ENCODE results near the gene C16orf89.

Gene C16orf89

DNA sequence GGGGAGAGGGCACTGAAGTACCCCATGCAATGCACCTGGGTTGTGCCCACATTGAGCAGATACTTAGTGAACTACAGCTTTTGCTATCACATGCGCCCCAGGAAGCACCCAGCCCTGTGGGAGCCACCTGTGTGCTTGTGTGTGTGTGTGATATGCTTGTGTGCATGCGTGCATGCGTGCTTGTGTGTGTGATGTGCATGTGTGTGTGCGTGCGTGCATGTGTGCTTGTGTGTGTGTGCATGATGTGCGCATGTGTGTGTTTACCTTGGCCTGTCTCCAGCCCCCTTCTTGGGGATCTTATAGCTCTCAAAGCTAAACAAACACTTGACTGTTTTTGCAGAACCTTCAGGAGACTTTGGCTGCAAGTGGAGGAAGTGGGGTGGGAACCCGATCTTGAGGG is 841 bp downstream of the C16orf89 start:
- in situ Hi-C loops (cut with MboI; ENCODE audit: low pct_unique_long_range_greater_than_20kb, low sequenced_read_pairs, unreplicated experiment) = loop anchor here (25.0 kb wide), 1 partner anchor 328 kb away; the partner anchor contains the start of genes ANKS3 and DNAAF8
- no peak for TF ChIP-seq CTCF (IDR thresholded peaks at IDR 0.05; ENCODE audit: extremely low read depth, insufficient read depth, missing control alignments)
- no peak for DNase-seq (ENCODE audit: low spot score)

GRCh38 chr16:5062790-5063765 is 2.7 kb downstream of the C16orf89 start:
- no peak for TF ChIP-seq CTCF (IDR thresholded peaks at IDR 0.05; ENCODE audit: extremely low read depth, insufficient read depth, missing control alignments)
- no peak for DNase-seq (ENCODE audit: low spot score)
- in situ Hi-C loops (cut with MboI; ENCODE audit: low pct_unique_long_range_greater_than_20kb, low sequenced_read_pairs, unreplicated experiment) = loop anchor here (25.0 kb wide), 1 partner anchor 326 kb away; the partner anchor contains the start of genes ANKS3 and DNAAF8

DNA sequence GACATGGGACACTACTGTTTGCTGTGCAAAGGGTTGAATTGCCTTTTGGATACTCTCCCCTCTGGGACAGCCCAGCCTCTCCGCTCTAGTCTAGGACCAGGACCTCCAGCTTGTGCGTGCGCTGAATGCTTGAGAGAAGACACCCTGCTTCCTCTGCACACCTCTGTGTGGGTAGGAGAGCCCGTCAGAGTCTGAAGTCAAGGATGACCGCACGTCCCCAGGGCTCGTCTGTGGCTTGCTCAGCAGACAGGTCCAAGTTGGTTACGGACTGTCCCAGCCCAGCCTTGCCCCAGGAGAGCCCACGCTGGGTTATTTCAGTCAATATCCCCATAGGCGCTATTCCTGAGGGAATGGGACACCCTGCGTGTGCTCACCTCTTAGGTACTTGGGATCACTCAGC is 3.7 kb downstream of the C16orf89 start:
- no peak for TF ChIP-seq CTCF (IDR thresholded peaks at IDR 0.05; ENCODE audit: extremely low read depth, insufficient read depth, missing control alignments)
- in situ Hi-C loops (cut with MboI; ENCODE audit: low pct_unique_long_range_greater_than_20kb, low sequenced_read_pairs, unreplicated experiment) = loop anchor here (25.0 kb wide), 1 partner anchor 325 kb away; the partner anchor contains the start of genes ANKS3 and DNAAF8
- DNase-seq (ENCODE audit: low spot score) = no peak

DNA sequence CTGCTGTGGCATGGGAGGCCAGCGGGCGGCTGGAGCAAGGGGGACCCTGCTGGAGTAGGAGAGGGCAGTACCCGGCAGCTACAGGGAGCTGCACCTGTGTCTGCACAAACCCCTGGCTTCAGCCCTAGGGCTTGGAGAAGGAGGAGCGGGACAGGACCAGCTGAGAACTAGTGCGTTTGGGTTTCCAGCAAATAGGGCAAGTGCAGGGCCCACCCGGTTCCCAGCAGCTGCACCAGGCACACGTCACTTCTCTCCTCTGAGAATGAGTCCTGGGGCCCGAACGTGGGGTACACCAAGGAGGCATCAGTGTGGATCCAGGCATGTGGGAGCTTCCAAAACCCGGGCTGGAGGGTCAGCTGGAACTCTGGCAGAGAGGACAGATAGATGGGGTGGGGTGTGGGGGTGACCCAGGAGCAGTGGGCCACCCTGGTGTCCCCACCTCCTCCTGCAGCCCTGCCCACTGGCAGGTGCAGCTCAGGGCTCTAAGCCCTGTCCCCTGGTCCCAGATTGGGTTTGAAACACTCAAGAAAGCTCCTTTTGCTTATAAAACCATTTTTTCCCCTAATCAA is 5.6 kb downstream of the C16orf89 start:
- TF ChIP-seq CTCF (IDR thresholded peaks at IDR 0.05; ENCODE audit: extremely low read depth, insufficient read depth, missing control alignments) = no peak
- in situ Hi-C loops (cut with MboI; ENCODE audit: low pct_unique_long_range_greater_than_20kb, low sequenced_read_pairs, unreplicated experiment) = loop anchor here (25.0 kb wide), 1 partner anchor 323 kb away; the partner anchor contains the start of genes ANKS3 and DNAAF8
- no peak for DNase-seq (ENCODE audit: low spot score)

DNA sequence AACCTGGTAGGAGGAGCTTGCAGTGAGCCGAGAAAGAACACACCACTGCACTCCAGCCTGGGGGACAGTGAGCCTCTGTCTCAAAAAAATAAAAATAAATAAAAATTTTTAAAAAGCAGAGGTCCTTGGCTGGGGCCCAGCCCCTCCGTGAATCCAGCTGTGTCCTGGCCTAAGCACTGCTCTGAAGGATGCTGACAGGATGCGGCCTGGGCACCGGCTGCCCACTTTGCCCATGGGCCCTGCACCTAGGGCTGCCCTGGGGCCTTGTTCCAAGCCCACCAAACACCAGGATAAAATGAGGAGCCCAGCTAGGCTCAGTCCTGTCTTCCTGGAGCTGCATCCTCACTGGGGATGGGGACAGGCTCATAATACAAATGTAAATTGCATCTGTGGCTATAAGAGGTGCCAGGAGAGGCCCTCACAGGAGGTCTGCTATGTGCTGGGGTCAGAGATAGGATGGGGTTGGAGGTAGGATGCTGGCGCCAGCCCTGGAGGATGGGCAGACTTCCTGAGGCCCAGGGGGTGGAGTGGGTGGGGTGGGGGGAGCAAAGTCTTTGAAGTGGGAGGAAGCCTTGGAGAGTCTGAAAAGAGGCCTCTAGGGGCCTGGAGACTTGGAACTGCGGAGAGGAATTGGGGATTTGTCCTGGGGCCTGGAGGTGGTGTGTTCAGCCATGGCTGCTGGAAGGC is 6.2 kb downstream of the C16orf89 start:
- in situ Hi-C loops (cut with MboI; ENCODE audit: low pct_unique_long_range_greater_than_20kb, low sequenced_read_pairs, unreplicated experiment) = loop anchor here (25.0 kb wide), 1 partner anchor 322 kb away; the partner anchor contains the start of genes ANKS3 and DNAAF8
- DNase-seq (ENCODE audit: low spot score) = no peak
- TF ChIP-seq CTCF (IDR thresholded peaks at IDR 0.05; ENCODE audit: extremely low read depth, insufficient read depth, missing control alignments) = no peak

- in situ Hi-C loops (cut with MboI; ENCODE audit: low pct_unique_long_range_greater_than_20kb, low sequenced_read_pairs, unreplicated experiment) = loop anchor here (25.0 kb wide), 1 partner anchor 321 kb away; the partner anchor contains the start of genes ANKS3 and DNAAF8
- DNase-seq (ENCODE audit: low spot score) = no peak
- TF ChIP-seq CTCF (IDR thresholded peaks at IDR 0.05; ENCODE audit: extremely low read depth, insufficient read depth, missing control alignments) = no peak
Observed at GRCh38 chr16:5058476-5058875, 7.3 kb downstream of the C16orf89 start.
